HepG2 (cell line): ENCODE results near the gene RASGRP4. TPM values are rescaled to one million over a fixed set of nuclear protein-coding genes. Genes with fewer than 3 reads are reported as not detected.

Experiments
- DMAP1 ChIP-seq: IDR thresholded peaks from 2 replicates; pipeline ENCODE4 v1.6.1; 2016
- KDM2A ChIP-seq: sonication (generic); formaldehyde crosslinking; IDR thresholded peaks from 2 replicates; pipeline ENCODE4 v1.4.0; 2020; ENCODE audit warnings: low read depth, missing genetic modification reagents, borderline replicate concordance
- NRL ChIP-seq: sonication (generic); formaldehyde crosslinking; IDR thresholded peaks from 2 replicates; pipeline ENCODE4 v1.5.0; 2020; ENCODE audit warnings: missing genetic modification reagents, mild to moderate bottlenecking, moderate library complexity, borderline replicate concordance
- PPARG ChIP-seq: conservative IDR thresholded peaks from 2 replicates; pipeline ENCODE4 v1.6.1; 2016; ENCODE audit warnings: missing biosample characterization, missing genetic modification reagents
- RBFOX2 ChIP-seq: fragments of 200-400 bp; formaldehyde crosslinking; IDR thresholded peaks from 2 replicates; pipeline ENCODE4 v1.6.1; 2017; ENCODE audit warnings: low read depth, mild to moderate bottlenecking, low read length
- REPIN1 ChIP-seq: sonication (generic); formaldehyde crosslinking; IDR thresholded peaks from 2 replicates; pipeline ENCODE4 v1.8.0; 2022; ENCODE audit warnings: missing genetic modification reagents, low read depth, mild to moderate bottlenecking, borderline replicate concordance
- RERE ChIP-seq: IDR thresholded peaks from 2 replicates; pipeline ENCODE4 v1.6.1; 2016; ENCODE audit warnings: low read depth, missing genetic modification reagents, missing compliant biosample characterization
- SRF ChIP-seq: IDR thresholded peaks from 2 replicates; pipeline ENCODE4 v1.6.1; 2011; ENCODE audit warnings: mild to moderate bottlenecking, low read depth, low read length, moderate library complexity
- STAT5B ChIP-seq: sonication (generic); formaldehyde crosslinking; IDR thresholded peaks from 2 replicates; pipeline ENCODE4 v1.4.0; 2020; ENCODE audit warnings: missing genetic modification reagents
- ZBTB38 ChIP-seq: sonication (generic); formaldehyde crosslinking; IDR thresholded peaks from 2 replicates; pipeline ENCODE4 v1.5.1; 2020; ENCODE audit warnings: mild to moderate bottlenecking, missing genetic modification reagents
- ZKSCAN8 ChIP-seq: IDR thresholded peaks from 2 replicates; pipeline ENCODE4 v1.6.1; 2016; ENCODE audit warnings: borderline replicate concordance, missing genetic modification reagents, missing compliant biosample characterization
- ZNF337 ChIP-seq: sonication (generic); formaldehyde crosslinking; IDR thresholded peaks from 2 replicates; pipeline ENCODE4 v1.5.1; 2020; ENCODE audit warnings: missing genetic modification reagents, low read depth, mild to moderate bottlenecking, borderline replicate concordance
- ZNF33B ChIP-seq: sonication (generic); formaldehyde crosslinking; IDR thresholded peaks from 2 replicates; pipeline ENCODE4 v1.5.1; 2020; ENCODE audit warnings: mild to moderate bottlenecking, missing genetic modification reagents
- polyA plus RNA-seq, 8 experiments: library from polyadenylated mRNA; depleted of rRNA in 3 of 8; stranded (reverse) in 7 of 8; unstranded in 1 of 8; fragments of >200 nt; fragmentation: Illumina TruSeq in 4 of 8; extraction: Trizol in 4 of 8; gene quantifications; 2 replicates each; pipeline versions ENCODE4 v1.2.1 to v1.2.3, GENCODE V29; 2011 to 2016; ENCODE audit warnings: low read depth in 4 of 8, missing spikeins in 1 of 8, mixed read lengths in 1 of 8; ENCODE audit not compliant: insufficient read depth in 1 of 8
- total RNA-seq, 5 experiments: library from RNA; depleted of rRNA; stranded (reverse); fragments of >200 nt; fragmentation: Illumina TruSeq; extraction: Trizol; gene quantifications; 2 replicates each; pipeline ENCODE4 v1.2.3, GENCODE V29; 2016; ENCODE audit warnings: low read depth in 1 of 5
- TF ChIP-seq, protein P1 (sequence below): sonication (generic); formaldehyde crosslinking; IDR thresholded peaks from 2 replicates; pipeline ENCODE4 v1.5.0; 2020; ENCODE audit warnings: missing genetic modification reagents
- TF ChIP-seq, protein P2 (sequence below): sonication (generic); formaldehyde crosslinking; IDR thresholded peaks from 2 replicates; pipeline ENCODE4 v1.8.0; 2022; ENCODE audit warnings: mild to moderate bottlenecking, missing genetic modification reagents, borderline replicate concordance

RASGRP4 gene
- total and polyA plus RNA-seq, 2 of the 13 experiments (the other 11 are each of a cell fraction or from before 2014, with no cell fraction given): not detected

- peak; percentile 60; the same call in 1 of the 2 replicates for TF ChIP-seq RERE (CRISPR knock-in tag)
- TF ChIP-seq, protein P1, sequence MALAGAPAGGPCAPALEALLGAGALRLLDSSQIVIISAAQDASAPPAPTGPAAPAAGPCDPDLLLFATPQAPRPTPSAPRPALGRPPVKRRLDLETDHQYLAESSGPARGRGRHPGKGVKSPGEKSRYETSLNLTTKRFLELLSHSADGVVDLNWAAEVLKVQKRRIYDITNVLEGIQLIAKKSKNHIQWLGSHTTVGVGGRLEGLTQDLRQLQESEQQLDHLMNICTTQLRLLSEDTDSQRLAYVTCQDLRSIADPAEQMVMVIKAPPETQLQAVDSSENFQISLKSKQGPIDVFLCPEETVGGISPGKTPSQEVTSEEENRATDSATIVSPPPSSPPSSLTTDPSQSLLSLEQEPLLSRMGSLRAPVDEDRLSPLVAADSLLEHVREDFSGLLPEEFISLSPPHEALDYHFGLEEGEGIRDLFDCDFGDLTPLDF (CRISPR knock-in tag): peak; percentile 89
- TF ChIP-seq STAT5B (CRISPR knock-in tag): no peak
- TF ChIP-seq, protein P2, sequence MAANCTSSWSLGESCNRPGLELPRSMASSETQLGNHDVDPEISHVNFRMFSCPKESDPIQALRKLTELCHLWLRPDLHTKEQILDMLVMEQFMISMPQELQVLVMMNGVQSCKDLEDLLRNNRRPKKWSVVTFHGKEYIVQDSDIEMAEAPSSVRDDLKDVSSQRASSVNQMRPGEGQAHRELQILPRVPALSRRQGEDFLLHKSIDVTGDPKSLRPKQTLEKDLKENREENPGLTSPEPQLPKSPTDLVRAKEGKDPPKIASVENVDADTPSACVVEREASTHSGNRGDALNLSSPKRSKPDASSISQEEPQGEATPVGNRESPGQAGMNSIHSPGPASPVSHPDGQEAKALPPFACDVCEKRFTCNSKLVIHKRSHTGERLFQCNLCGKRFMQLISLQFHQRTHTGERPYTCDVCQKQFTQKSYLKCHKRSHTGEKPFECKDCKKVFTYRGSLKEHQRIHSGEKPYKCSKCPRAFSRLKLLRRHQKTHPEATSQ: 0 out of 2 replicates have a peak, but pooled peaks have one; percentile 12
- no peak for TF ChIP-seq SRF
- peak; percentile 75 for TF ChIP-seq ZNF33B (CRISPR knock-in tag)
- TF ChIP-seq RBFOX2: peak; percentile 83
- peak; percentile 20; the same call in 1 of the 2 replicates for TF ChIP-seq ZKSCAN8 (CRISPR knock-in tag)
- TF ChIP-seq PPARG (CRISPR knock-in tag): 0 out of 2 replicates have a peak, but pooled peaks have one; percentile 16
- peak; percentile 54; the same call in 1 of the 2 replicates for TF ChIP-seq REPIN1 (CRISPR knock-in tag)
- peak; percentile 91 for TF ChIP-seq KDM2A (CRISPR knock-in tag)
- TF ChIP-seq NRL (CRISPR knock-in tag): peak; percentile 68; the same call in 1 of the 2 replicates
- TF ChIP-seq ZBTB38 (CRISPR knock-in tag): peak; percentile 52
- TF ChIP-seq ZNF337: no peak
- TF ChIP-seq DMAP1 (CRISPR knock-in tag): peak; percentile 74; the same call in 1 of the 2 replicates
Observed at GRCh38 chr19:38402967-38403674, 22.9 kb downstream of the RASGRP4 start, which contains the start of gene FAM98C (continued).
